Liver (tissue), 3 donors: ENCODE measurements around the gene GNB5.

Source experiments
- GABPA ChIP-seq, 2 donors: IDR thresholded peaks in 1 of 2; conservative IDR thresholded peaks in 1 of 2; 2 replicates each; pipeline ENCODE4 v1.6.1; 2016; ENCODE audit warnings: antibody characterized with exemption in 2 of 2, mild to moderate bottlenecking in 1 of 2, moderate library complexity in 1 of 2
- HNF4G ChIP-seq: IDR thresholded peaks from 2 replicates; pipeline ENCODE4 v1.6.1; 2016; ENCODE audit warnings: antibody characterized with exemption
- TAF1 ChIP-seq: conservative IDR thresholded peaks from 2 replicates; pipeline ENCODE4 v1.6.1; 2016; ENCODE audit warnings: antibody characterized with exemption, mild to moderate bottlenecking
- YY1 ChIP-seq: IDR thresholded peaks from 2 replicates; pipeline ENCODE4 v1.6.1; 2016; ENCODE audit warnings: antibody characterized with exemption, mild to moderate bottlenecking
- TF ChIP-seq, protein P1 (sequence below): fragments of 150-350 bp; IDR thresholded peaks from 2 replicates; pipeline ENCODE4 v1.5.1; 2017; ENCODE audit warnings: improper control_type of control experiment, low read depth, low read length; ENCODE audit not compliant: missing input control
- TF ChIP-seq, protein P2 (sequence below): IDR thresholded peaks from 2 replicates; pipeline ENCODE4 v1.6.1; 2016; ENCODE audit warnings: antibody characterized with exemption, mild to moderate bottlenecking
- donor health status: healthy.
- donor health status: healthy.

DNA sequence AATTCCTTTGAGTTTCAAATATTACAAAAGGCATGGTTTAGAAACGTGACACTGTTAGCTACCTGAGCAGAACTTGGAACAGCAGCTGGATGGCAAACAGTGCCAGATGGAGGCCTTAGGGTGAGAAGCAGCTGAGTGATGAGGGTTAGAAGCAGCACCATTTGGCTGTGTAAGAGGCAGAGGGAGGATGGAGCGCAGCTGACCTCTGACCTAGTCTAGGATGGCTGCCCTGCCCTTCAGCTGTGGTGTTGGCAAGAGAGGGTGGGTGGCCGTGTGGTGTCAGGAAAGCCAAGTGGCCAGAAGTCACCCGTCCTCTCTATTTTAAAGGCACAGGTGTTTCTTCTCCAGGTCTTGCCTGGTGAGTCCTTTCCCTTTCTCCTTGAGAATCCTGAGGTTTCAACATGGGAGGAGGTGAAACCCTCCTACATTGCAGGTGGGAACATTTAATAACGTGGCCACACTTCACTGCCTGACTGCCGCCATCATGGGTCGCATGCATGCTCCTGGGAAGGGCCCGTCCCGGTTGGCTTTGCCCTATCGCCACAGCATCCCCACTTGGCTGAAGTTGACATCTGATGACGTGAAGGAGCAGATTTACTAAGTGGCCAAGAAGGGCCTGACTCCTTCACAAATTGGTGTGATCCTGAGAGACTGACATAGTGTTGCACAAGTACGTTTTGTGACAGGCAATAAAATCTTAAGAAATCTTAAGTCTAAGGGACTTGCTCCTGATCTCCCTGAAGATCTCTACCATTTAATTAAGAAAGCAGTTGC is 96.2 kb downstream of the GNB5 start:
- TF ChIP-seq YY1 (no peak), TAF1 (no peak), GABPA (IDR thresholded peaks at IDR 0.05 in 1 of 2, conservative IDR thresholded peaks at IDR 0.05 in 1 of 2) (no peak), HNF4G (no peak)
- TF ChIP-seq, protein P1, sequence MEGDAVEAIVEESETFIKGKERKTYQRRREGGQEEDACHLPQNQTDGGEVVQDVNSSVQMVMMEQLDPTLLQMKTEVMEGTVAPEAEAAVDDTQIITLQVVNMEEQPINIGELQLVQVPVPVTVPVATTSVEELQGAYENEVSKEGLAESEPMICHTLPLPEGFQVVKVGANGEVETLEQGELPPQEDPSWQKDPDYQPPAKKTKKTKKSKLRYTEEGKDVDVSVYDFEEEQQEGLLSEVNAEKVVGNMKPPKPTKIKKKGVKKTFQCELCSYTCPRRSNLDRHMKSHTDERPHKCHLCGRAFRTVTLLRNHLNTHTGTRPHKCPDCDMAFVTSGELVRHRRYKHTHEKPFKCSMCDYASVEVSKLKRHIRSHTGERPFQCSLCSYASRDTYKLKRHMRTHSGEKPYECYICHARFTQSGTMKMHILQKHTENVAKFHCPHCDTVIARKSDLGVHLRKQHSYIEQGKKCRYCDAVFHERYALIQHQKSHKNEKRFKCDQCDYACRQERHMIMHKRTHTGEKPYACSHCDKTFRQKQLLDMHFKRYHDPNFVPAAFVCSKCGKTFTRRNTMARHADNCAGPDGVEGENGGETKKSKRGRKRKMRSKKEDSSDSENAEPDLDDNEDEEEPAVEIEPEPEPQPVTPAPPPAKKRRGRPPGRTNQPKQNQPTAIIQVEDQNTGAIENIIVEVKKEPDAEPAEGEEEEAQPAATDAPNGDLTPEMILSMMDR = no peak
- TF ChIP-seq, protein P2, sequence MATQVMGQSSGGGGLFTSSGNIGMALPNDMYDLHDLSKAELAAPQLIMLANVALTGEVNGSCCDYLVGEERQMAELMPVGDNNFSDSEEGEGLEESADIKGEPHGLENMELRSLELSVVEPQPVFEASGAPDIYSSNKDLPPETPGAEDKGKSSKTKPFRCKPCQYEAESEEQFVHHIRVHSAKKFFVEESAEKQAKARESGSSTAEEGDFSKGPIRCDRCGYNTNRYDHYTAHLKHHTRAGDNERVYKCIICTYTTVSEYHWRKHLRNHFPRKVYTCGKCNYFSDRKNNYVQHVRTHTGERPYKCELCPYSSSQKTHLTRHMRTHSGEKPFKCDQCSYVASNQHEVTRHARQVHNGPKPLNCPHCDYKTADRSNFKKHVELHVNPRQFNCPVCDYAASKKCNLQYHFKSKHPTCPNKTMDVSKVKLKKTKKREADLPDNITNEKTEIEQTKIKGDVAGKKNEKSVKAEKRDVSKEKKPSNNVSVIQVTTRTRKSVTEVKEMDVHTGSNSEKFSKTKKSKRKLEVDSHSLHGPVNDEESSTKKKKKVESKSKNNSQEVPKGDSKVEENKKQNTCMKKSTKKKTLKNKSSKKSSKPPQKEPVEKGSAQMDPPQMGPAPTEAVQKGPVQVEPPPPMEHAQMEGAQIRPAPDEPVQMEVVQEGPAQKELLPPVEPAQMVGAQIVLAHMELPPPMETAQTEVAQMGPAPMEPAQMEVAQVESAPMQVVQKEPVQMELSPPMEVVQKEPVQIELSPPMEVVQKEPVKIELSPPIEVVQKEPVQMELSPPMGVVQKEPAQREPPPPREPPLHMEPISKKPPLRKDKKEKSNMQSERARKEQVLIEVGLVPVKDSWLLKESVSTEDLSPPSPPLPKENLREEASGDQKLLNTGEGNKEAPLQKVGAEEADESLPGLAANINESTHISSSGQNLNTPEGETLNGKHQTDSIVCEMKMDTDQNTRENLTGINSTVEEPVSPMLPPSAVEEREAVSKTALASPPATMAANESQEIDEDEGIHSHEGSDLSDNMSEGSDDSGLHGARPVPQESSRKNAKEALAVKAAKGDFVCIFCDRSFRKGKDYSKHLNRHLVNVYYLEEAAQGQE = no peak
